GM12865 (cell line): ENCODE data around the gene TRIO.

ENCODE experiments used
- DNase-seq: peaks from one replicate; pipeline ENCODE4 v3.0.0; 2010; ENCODE audit warnings: low read depth
- H3K4me3 ChIP-seq: 2 replicates; pipeline ENCODE4 v1.5.1; 2011; ENCODE audit warnings: mild to moderate bottlenecking, low read depth, low read length, control low read depth
- CTCF ChIP-seq: IDR thresholded peaks from 2 replicates; pipeline ENCODE4 v1.5.1; 2011; ENCODE audit warnings: low read length, control low read depth, low read depth, inconsistent platforms; ENCODE audit not compliant: insufficient read depth; ENCODE audit errors: missing control alignments

The TRIO gene

GRCh38 chr5:14131855-14132503 is 11.2 kb upstream of the TRIO start:
- DNase-seq = no peak
- H3K4me3 ChIP-seq = no peak overlapping the region
- no peak for TF ChIP-seq CTCF

GRCh38 chr5:14133394-14133793 is 9.7 kb upstream of the TRIO start:
- no peak for TF ChIP-seq CTCF
- H3K4me3 ChIP-seq = no peak overlapping the region
- no peak for DNase-seq

- H3K4me3 ChIP-seq = no peak overlapping the region
- TF ChIP-seq CTCF = no peak
- no peak for DNase-seq
Measured at GRCh38 chr5:14134083-14134482, 9.1 kb upstream of the TRIO start.

- no peak for DNase-seq
- no peak overlapping the region for H3K4me3 ChIP-seq
- TF ChIP-seq CTCF = no peak
Measured at GRCh38 chr5:14134771-14135170, 8.4 kb upstream of the TRIO start.

GRCh38 chr5:14135621-14136020 is 7.5 kb upstream of the TRIO start:
- no peak overlapping the region for H3K4me3 ChIP-seq
- no peak for TF ChIP-seq CTCF
- no peak for DNase-seq

- H3K4me3 ChIP-seq = no peak overlapping the region
- TF ChIP-seq CTCF = no peak
- DNase-seq = no peak
Measured at GRCh38 chr5:14136228-14136627, 6.9 kb upstream of the TRIO start.

GRCh38 chr5:14138608-14139540 is 4.3 kb upstream of the TRIO start:
- no peak for TF ChIP-seq CTCF
- no peak for DNase-seq
- H3K4me3 ChIP-seq = no peak overlapping the region
